ENCODE results near the gene IGSF21.

The IGSF21 gene

GRCh38 chr1:18347559-18347958 is 240.0 kb downstream of the IGSF21 start:
- H3K4me3 ChIP-seq (ENCODE audit: low read depth, low read length): no peak overlapping the region
- peak; percentile 83 for DNase-seq (ENCODE audit: low read depth)
- no peak for TF ChIP-seq CTCF (IDR thresholded peaks at IDR 0.05; ENCODE audit: insufficient read depth, low read depth, low read length, missing control alignments)

GRCh38 chr1:18348354-18348753 is 240.8 kb downstream of the IGSF21 start:
- no peak overlapping the region for H3K4me3 ChIP-seq (ENCODE audit: low read depth, low read length)
- no peak for DNase-seq (ENCODE audit: low read depth)
- TF ChIP-seq CTCF (IDR thresholded peaks at IDR 0.05; ENCODE audit: insufficient read depth, low read depth, low read length, missing control alignments): no peak

GRCh38 chr1:18350747-18351146 is 243.1 kb downstream of the IGSF21 start:
- DNase-seq (ENCODE audit: low read depth): no peak
- TF ChIP-seq CTCF (IDR thresholded peaks at IDR 0.05; ENCODE audit: insufficient read depth, low read depth, low read length, missing control alignments): no peak
- H3K4me3 ChIP-seq (ENCODE audit: low read depth, low read length): no peak overlapping the region

GRCh38 chr1:18351735-18352134 is 244.1 kb downstream of the IGSF21 start:
- DNase-seq (ENCODE audit: low read depth): no peak
- no peak for TF ChIP-seq CTCF (IDR thresholded peaks at IDR 0.05; ENCODE audit: insufficient read depth, low read depth, low read length, missing control alignments)
- H3K4me3 ChIP-seq (ENCODE audit: low read depth, low read length): no peak overlapping the region

GRCh38 chr1:18352636-18353265 is 245.2 kb downstream of the IGSF21 start:
- H3K4me3 ChIP-seq (ENCODE audit: low read depth, low read length): no peak overlapping the region
- TF ChIP-seq CTCF (IDR thresholded peaks at IDR 0.05; ENCODE audit: insufficient read depth, low read depth, low read length, missing control alignments): no peak
- no peak for DNase-seq (ENCODE audit: low read depth)

GRCh38 chr1:18353528-18353927 is 245.9 kb downstream of the IGSF21 start:
- no peak overlapping the region for H3K4me3 ChIP-seq (ENCODE audit: low read depth, low read length)
- no peak for DNase-seq (ENCODE audit: low read depth)
- no peak for TF ChIP-seq CTCF (IDR thresholded peaks at IDR 0.05; ENCODE audit: insufficient read depth, low read depth, low read length, missing control alignments)

- H3K4me3 ChIP-seq (ENCODE audit: low read depth, low read length): no peak overlapping the region
- no peak for DNase-seq (ENCODE audit: low read depth)
- TF ChIP-seq CTCF (IDR thresholded peaks at IDR 0.05; ENCODE audit: insufficient read depth, low read depth, low read length, missing control alignments): no peak
Measured at GRCh38 chr1:18353992-18354391, 246.4 kb downstream of the IGSF21 start.

All from GM12865 (cell line).